Gastrocnemius medialis (tissue), 4 donors: ENCODE data around the gene DBN1. TPM values are rescaled to one million over a fixed set of nuclear protein-coding genes. Genes with fewer than 3 reads are reported as not detected.

ENCODE experiments used
- ATAC-seq, 2 donors: fragments of 150-250 bp; one replicate each; pipeline ENCODE4 v1.9.1; 2016
- DNase-seq, 2 donors: peaks; one replicate each; pipeline ENCODE4 v3.0.0-alpha.2; 2019
- H3K27ac ChIP-seq, 4 donors: fragments of 200-600 bp; sonication (generic); 1 replicate in 1 of 4; 2 replicates in 3 of 4; pipeline ENCODE4 v1.5.1; 2016 to 2018; ENCODE audit warnings: mild to moderate bottlenecking in 2 of 4, moderate library complexity in 1 of 4
- H3K27me3 ChIP-seq, 3 donors: fragments of 200-600 bp; sonication (generic) in 2 of 3; 1 replicate in 1 of 3; 2 replicates in 2 of 3; pipeline versions ENCODE4 v1.5.1 to v1.6.0; 2016 to 2019; ENCODE audit warnings: mild to moderate bottlenecking in 1 of 3, moderate library complexity in 1 of 3
- H3K36me3 ChIP-seq, 2 donors: fragments of 200-600 bp; sonication (generic) in 1 of 2; one replicate each; pipeline ENCODE4 v1.5.1; 2017 to 2018
- H3K4me1 ChIP-seq, 2 donors: fragments of 200-600 bp; sonication (generic) in 1 of 2; one replicate each; pipeline ENCODE4 v1.5.1; 2016 to 2017; ENCODE audit warnings: mild to moderate bottlenecking in 2 of 2
- H3K4me3 ChIP-seq, 4 donors: fragments of 200-600 bp; sonication (generic) in 3 of 4; 1 replicate in 1 of 4; 2 replicates in 3 of 4; pipeline ENCODE4 v1.5.1; 2016 to 2019; ENCODE audit warnings: mild to moderate bottlenecking in 2 of 4
- H3K9me3 ChIP-seq, 3 donors: fragments of 200-600 bp; sonication (generic) in 2 of 3; 1 replicate in 1 of 3; 2 replicates in 2 of 3; pipeline ENCODE4 v1.5.1; 2016 to 2019
- CTCF ChIP-seq, 5 experiments: fragments of 450-650 bp in 3 of 5; fragments of 200-600 bp in 2 of 5; sonication (generic) in 2 of 5; IDR thresholded peaks in 4 of 5; conservative IDR thresholded peaks in 1 of 5; 1 replicate in 4 of 5; 2 replicates in 1 of 5; pipeline ENCODE4 v1.5.1; 2016 to 2019; ENCODE audit warnings: antibody characterized with exemption in 5 of 5, mild to moderate bottlenecking in 3 of 5, moderate library complexity in 3 of 5
- POLR2A ChIP-seq, 2 donors: fragments of 450-650 bp; IDR thresholded peaks; one replicate each; pipeline ENCODE4 v1.6.1; 2017; ENCODE audit warnings: antibody characterized with exemption in 2 of 2, mild to moderate bottlenecking in 2 of 2, moderate library complexity in 2 of 2
- in situ Hi-C, 4 donors: fragments of 200-750 bp; cut with MboI; loops; one replicate each; pipeline versions ENCODE4 v1.15.0 to v1.8.0; 2017; ENCODE audit warnings: low sequenced_read_pairs in 4 of 4
- intact Hi-C: fragments of 100-400 bp; cut with DNase I; formaldehyde crosslinking; loops from one replicate; pipeline ENCODE4 v1.15.1; 2023; ENCODE audit warnings: low total_unique reads
- total RNA-seq, 4 donors: library from RNA; depleted of rRNA; stranded (reverse); fragments of >200 nt; gene quantifications; one replicate each; pipeline versions ENCODE4 v1.1.0 to v1.2.3, GENCODE V29; 2016

The DBN1 gene
- total RNA-seq, 4 donors from 2014 or later: 16.3 to 27.5 (median 23.2) TPM

DNA sequence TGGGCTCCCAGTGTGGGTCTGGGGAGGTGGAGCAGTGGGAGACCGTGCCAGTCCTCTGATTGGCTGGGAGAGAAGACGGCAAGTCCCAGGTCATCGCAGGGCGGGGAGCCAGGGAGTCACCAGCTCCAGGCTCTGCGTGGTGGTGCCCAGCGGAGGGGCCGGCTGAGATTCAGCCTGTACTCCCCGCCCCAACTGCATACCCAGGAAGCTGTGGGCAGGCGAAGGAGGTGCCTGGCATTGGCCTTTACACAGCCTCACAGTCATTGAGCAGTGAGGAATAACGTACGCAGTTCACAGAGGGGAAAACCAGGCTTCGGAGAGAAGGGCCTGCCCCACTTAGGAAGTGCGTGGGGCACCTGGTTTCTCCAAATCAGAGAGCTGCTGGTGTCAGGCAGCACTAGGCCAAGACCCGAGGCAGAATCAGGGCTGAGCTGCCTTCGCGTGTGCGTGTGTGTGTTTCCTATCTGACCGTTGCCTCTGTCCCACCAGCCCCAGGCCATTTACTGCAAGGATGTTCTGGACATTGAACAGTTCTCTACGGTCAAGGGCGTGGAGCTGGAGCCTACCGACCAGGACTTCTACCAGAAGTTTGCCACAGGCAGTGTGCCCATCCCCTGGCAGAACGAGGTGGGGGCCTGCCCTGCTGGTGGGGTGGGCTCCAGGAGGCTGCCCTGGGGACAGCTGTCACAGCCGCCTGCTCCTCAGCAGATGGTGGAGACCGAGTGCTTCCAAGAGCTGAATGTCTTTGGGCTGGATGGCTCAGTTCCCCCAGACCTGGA is 33.0 kb downstream of the DBN1 start:
- in situ Hi-C loops: loop anchor here in 1 of 4 donors (10.0 kb wide), 1 partner anchor 46 kb away; no protein-coding TSS in a partner anchor

DNA sequence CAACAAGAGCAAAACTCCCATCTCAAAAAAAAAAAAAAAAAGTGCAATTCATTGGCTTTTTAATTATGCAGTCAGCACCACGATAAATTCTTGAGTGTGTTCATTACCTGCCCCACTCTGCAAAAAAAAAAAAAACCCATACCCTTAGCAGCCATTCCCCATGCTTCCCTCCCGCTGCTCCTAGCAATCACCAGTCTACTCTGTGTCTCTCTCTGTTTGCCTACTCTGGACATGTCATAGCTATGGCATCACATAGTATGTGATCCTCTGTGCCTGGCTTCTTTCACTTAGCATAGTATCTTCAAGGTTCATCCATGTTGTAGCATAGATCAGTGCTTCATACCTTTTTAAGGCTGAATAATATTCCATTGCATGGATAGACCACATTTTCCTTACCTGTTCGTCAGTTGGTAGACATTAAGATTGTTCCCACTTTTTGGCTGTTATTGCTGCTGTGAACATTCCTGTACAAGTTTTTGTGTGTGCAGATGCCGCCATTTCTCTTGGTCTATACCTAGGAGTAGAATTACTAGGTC is 33.8 kb downstream of the DBN1 start:
- ATAC-seq: no peak
- in situ Hi-C loops: loop anchor here in 1 of 4 donors (10.0 kb wide), 1 partner anchor 45 kb away; no protein-coding TSS in a partner anchor
- intact Hi-C loops: no loop called here

More for the DNA sequence above, 33.0 kb downstream of the DBN1 start:
- no peaks in the 10 kb centered on the region for H3K9me3 ChIP-seq
- DNase-seq: no peak
- H3K27ac ChIP-seq: no peak overlapping the region
- intact Hi-C loops: no loop called here
- H3K36me3 ChIP-seq: peaks cover 0 to 32% of the 10 kb centered on the region in 2 donors
- H3K4me3 ChIP-seq: no peak overlapping the region
- ATAC-seq: no peak
- H3K4me1 ChIP-seq: no peaks in the 10 kb centered on the region
- no peaks in the 10 kb centered on the region for H3K27me3 ChIP-seq
- TF ChIP-seq CTCF (IDR thresholded peaks at IDR 0.05 in 4 of 5, conservative IDR thresholded peaks at IDR 0.05 in 1 of 5): no peak
- no peak for TF ChIP-seq POLR2A (IDR thresholded peaks at IDR 0.05)

GRCh38 chr5:177438468-177438867 is 35.0 kb downstream of the DBN1 start:
- H3K36me3 ChIP-seq: peaks cover 0 to 52% of the 10 kb centered on the region in 2 donors
- no peaks in the 10 kb centered on the region for H3K4me1 ChIP-seq
- no peak overlapping the region for H3K27ac ChIP-seq
- no peak for TF ChIP-seq CTCF (IDR thresholded peaks at IDR 0.05 in 4 of 5, conservative IDR thresholded peaks at IDR 0.05 in 1 of 5)
- no peak for TF ChIP-seq POLR2A (IDR thresholded peaks at IDR 0.05)
- H3K9me3 ChIP-seq: no peaks in the 10 kb centered on the region
- H3K4me3 ChIP-seq: no peak overlapping the region
- intact Hi-C loops (no loop called here), in situ Hi-C loops (no loop called here)
- DNase-seq (no peak), ATAC-seq (no peak)
- no peaks in the 10 kb centered on the region for H3K27me3 ChIP-seq

More for the DNA sequence above, 33.8 kb downstream of the DBN1 start:
- H3K27me3 ChIP-seq: no peaks in the 10 kb centered on the region
- H3K9me3 ChIP-seq: no peaks in the 10 kb centered on the region
- no peak overlapping the region for H3K4me3 ChIP-seq
- no peak for TF ChIP-seq POLR2A (IDR thresholded peaks at IDR 0.05)
- no peak overlapping the region for H3K27ac ChIP-seq
- no peaks in the 10 kb centered on the region for H3K4me1 ChIP-seq
- peaks cover 0 to 41% of the 10 kb centered on the region in 2 donors for H3K36me3 ChIP-seq
- DNase-seq: no peak

GRCh38 chr5:177437623-177438022 is 35.8 kb downstream of the DBN1 start:
- TF ChIP-seq POLR2A (IDR thresholded peaks at IDR 0.05) (no peak), CTCF (IDR thresholded peaks at IDR 0.05 in 4 of 5, conservative IDR thresholded peaks at IDR 0.05 in 1 of 5) (no peak)
- no peak overlapping the region for H3K27ac ChIP-seq
- intact Hi-C loops: no loop called here

DNA sequence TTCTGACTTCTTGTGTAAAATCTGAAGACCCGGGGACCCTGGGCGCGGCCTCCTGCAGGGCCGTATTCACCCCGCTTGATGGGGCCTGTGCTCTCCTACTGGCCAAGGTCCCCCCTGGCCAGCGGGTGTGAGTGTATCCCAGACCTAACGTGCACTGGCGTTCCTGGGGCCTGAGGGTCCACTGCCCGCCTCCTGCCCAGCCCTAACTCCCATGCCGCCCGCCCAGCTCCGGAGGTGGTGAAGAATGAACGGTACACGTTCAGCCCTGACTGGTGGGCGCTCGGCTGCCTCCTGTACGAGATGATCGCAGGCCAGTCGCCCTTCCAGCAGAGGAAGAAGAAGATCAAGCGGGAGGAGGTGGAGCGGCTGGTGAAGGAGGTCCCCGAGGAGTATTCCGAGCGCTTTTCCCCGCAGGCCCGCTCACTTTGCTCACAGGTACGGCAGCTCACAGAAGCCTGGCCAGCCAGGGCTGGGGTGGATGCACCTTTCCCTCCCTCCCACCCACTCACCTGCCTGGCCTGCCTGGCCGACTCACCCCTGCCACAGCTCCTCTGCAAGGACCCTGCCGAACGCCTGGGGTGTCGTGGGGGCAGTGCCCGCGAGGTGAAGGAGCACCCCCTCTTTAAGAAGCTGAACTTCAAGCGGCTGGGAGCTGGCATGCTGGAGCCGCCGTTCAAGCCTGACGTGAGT is 37.4 kb downstream of the DBN1 start:
- ATAC-seq: no peak
- no peaks in the 10 kb centered on the region for H3K27me3 ChIP-seq
- intact Hi-C loops: no loop called here
- H3K27ac ChIP-seq: no peak overlapping the region
- H3K9me3 ChIP-seq: no peaks in the 10 kb centered on the region
- H3K36me3 ChIP-seq: peaks cover 0 to 50% of the 10 kb centered on the region in 2 donors
- in situ Hi-C loops: no loop called here
- H3K4me3 ChIP-seq: no peak overlapping the region
- H3K4me1 ChIP-seq: peaks cover 10 to 19% of the 10 kb centered on the region in 2 donors
- no peak for TF ChIP-seq CTCF (IDR thresholded peaks at IDR 0.05 in 4 of 5, conservative IDR thresholded peaks at IDR 0.05 in 1 of 5)
- no peak for TF ChIP-seq POLR2A (IDR thresholded peaks at IDR 0.05)
- no peak for DNase-seq

More at GRCh38 chr5:177437623-177438022, 35.8 kb downstream of the DBN1 start:
- Histone ChIP-seq H3K4me3 (no peak overlapping the region), H3K4me1 (peaks cover 0 to 2% of the 10 kb centered on the region in 2 donors), H3K9me3 (no peaks in the 10 kb centered on the region), H3K36me3 (peaks cover 0 to 60% of the 10 kb centered on the region in 2 donors), H3K27me3 (no peaks in the 10 kb centered on the region)
- ATAC-seq (no peak), DNase-seq (no peak)
- in situ Hi-C loops: no loop called here
